ENCODE measurements around the gene TEX54. TPM values are rescaled to one million over a fixed set of nuclear protein-coding genes. Genes with fewer than 3 reads are reported as not detected.
"Not testable (repeated sequence)": the region's sequence is repeated elsewhere in the genome, so short reads cannot be mapped to it uniquely, and the experiment has no call there.

Gene TEX54
- total RNA-seq, 1 experiment from 2014 or later: not detected

DNA sequence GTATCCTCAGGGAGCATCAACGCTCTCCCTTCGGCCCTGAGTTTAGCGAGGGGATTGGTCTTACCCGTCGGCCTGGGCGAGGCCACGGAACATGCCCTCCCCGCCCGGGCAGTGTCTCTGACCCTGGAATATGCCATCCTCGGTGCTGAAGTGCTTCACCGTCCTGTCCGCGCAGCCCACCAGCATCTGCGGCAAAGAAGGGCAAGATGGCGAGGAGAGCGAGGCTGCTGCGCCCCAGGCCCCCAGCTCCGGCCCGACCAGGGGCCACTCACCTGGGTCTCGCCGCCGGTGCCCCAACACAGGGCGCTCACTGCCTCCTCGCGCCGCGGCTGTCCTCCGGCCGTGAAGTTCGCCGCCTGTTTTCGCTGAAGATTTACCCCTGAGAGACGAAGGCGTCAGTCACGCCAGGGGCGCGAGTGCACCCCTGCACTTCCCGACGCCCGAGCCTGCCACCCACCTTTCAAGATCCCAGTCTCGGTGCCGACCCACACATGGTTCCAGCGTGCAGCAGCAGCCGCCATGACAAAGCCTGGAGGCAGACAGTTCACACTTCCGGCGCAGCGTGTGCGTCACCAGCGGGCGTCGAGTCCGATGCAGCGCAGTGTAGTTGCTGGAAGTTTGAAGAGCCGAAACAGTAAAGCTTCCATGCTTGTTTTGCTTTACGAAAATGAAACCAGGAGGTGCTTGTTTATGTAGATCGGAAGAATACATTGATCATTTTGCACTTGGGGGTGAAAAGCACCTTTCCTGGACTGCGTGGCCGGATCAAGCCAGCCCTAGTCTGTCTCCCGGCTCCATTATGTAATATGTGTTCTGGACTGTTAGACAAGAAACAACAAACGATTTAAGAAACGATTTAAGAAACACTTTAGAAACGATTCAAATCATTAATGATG, 6.7 kb upstream of the TEX54 start, which contains the start of gene WDR74:
TSS of gene WDR74 (minus strand) at position 541 of the 896 bp plus-strand sequence. CDS start at position 521, 20 bp downstream.
- DNase-seq: peak; percentile 87
- no TSS peak for BruUV-seq (replicated peaks)
- no peaks in the 10 kb centered on the region for H3K9me3 Mint-ChIP-seq (ENCODE audit: low read depth, unreplicated experiment)
- H3K4me3 Mint-ChIP-seq (ENCODE audit: low read depth, unreplicated experiment): no peak within 1 kb of the TSS
- H3K27ac Mint-ChIP-seq (ENCODE audit: unreplicated experiment): no peak within 1 kb of the TSS
- peaks cover 15% of the 10 kb centered on the region for H3K36me3 Mint-ChIP-seq (ENCODE audit: insufficient read depth, unreplicated experiment)
- no peaks in the 10 kb centered on the region for H3K27me3 Mint-ChIP-seq (ENCODE audit: unreplicated experiment)
- intact Hi-C loops (cut with micrococcal nuclease; ENCODE audit: unreplicated experiment): no loop called here
- TF ChIP-seq, protein P1, sequence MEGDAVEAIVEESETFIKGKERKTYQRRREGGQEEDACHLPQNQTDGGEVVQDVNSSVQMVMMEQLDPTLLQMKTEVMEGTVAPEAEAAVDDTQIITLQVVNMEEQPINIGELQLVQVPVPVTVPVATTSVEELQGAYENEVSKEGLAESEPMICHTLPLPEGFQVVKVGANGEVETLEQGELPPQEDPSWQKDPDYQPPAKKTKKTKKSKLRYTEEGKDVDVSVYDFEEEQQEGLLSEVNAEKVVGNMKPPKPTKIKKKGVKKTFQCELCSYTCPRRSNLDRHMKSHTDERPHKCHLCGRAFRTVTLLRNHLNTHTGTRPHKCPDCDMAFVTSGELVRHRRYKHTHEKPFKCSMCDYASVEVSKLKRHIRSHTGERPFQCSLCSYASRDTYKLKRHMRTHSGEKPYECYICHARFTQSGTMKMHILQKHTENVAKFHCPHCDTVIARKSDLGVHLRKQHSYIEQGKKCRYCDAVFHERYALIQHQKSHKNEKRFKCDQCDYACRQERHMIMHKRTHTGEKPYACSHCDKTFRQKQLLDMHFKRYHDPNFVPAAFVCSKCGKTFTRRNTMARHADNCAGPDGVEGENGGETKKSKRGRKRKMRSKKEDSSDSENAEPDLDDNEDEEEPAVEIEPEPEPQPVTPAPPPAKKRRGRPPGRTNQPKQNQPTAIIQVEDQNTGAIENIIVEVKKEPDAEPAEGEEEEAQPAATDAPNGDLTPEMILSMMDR (IDR thresholded peaks at IDR 0.05; ENCODE audit: unreplicated experiment): no peak
- CTCF ChIA-PET: interaction anchor here (0.7 to 1.0 kb wide), 2 partner anchors 42 to 227 kb away, joined by 3 to 7 read pairs; no protein-coding TSS in a partner anchor
- H3K4me1 Mint-ChIP-seq (ENCODE audit: low read depth, unreplicated experiment): peaks cover 13% of the 10 kb centered on the region

DNA sequence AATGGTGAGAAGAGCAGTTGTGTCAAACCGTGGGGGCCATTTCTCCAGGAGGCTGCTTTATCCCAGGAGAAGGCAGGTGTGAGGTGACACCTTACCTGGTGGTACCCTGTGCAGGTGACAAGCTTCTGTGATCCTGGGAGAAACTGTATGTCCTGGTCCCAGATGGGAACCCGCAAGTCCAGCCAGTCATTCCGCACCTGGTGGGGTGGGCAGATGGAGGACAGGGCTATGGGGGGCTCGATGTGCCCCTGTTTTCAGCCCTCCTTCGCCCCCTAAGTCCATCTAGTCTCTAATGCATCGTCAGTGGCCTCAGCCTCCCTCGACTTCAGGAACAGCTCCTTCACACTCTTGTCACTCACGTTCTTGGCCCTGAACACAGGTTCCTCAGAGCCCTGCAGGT, 2.7 kb upstream of the TEX54 start:
- intact Hi-C loops (cut with micrococcal nuclease; ENCODE audit: unreplicated experiment): no loop called here
- H3K36me3 Mint-ChIP-seq (ENCODE audit: insufficient read depth, unreplicated experiment): peaks cover 54% of the 10 kb centered on the region
- no peak overlapping the region for H3K4me3 Mint-ChIP-seq (ENCODE audit: low read depth, unreplicated experiment)
- DNase-seq: no peak
- peaks cover 23% of the 10 kb centered on the region for H3K4me1 Mint-ChIP-seq (ENCODE audit: low read depth, unreplicated experiment)
- H3K27ac Mint-ChIP-seq (ENCODE audit: unreplicated experiment): no peak overlapping the region
- H3K9me3 Mint-ChIP-seq (ENCODE audit: low read depth, unreplicated experiment): no peaks in the 10 kb centered on the region
- CTCF ChIA-PET: no interaction called here
- H3K27me3 Mint-ChIP-seq (ENCODE audit: unreplicated experiment): no peaks in the 10 kb centered on the region
- no TSS peak for BruUV-seq (replicated peaks)
- TF ChIP-seq, protein P1 (IDR thresholded peaks at IDR 0.05; ENCODE audit: unreplicated experiment): no peak

DNA sequence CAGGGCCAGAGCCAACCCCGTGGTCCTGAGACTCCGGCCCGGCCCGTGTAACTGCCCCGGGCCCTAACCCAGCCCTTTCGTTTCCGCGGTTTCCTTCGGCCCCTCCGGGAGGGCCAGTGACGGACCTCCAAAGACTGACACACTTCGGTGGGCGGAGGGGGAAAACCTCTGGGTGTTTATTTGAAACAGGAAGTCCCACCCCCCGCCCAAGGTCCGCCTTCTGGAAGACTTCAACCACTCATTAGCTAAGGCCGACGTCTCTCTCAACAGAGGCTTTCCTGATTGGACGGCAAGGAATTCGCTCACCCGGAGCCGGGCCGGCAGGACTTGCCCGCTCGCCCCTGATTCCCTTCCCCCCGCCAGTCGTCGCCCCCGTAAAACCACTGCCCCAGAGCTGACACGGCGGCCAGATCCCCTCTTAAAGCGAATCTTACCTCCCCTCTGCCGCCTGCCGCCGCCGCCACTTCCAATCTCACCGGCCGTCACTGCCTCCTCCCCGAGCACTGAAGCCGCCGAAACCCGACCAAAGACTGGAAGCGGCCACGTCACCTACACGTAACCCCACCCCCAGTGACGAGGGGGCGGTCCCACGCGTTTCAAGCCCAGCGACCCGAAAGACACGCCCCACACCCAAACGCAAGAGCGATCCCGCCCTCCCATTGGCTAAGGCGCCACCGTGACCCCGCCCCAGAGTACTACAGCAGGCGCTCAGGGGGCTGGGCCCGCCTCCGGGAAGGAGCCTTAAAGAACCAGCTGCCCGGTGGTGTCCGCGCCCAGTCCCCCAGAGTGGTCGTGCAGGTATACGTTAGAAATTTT, 913 bp downstream of the TEX54 start, which contains the start of gene STX5:
TSS of gene STX5 (minus strand) at position 532 of the 816 bp plus-strand sequence. CDS start 808 bp downstream, outside the sequence.
- TSS peak; percentile 40 for BruUV-seq (replicated peaks)
- Mint-ChIP-seq H3K4me3 (ENCODE audit: low read depth, unreplicated experiment) (peak within 1 kb of the TSS; percentile 85), H3K27ac (ENCODE audit: unreplicated experiment) (peak within 1 kb of the TSS; percentile 92), H3K36me3 (ENCODE audit: insufficient read depth, unreplicated experiment) (peaks cover 71% of the 10 kb centered on the region), H3K4me1 (ENCODE audit: low read depth, unreplicated experiment) (peaks cover 10% of the 10 kb centered on the region), H3K27me3 (ENCODE audit: unreplicated experiment) (no peaks in the 10 kb centered on the region), H3K9me3 (ENCODE audit: low read depth, unreplicated experiment) (no peaks in the 10 kb centered on the region)
- TF ChIP-seq, protein P1 (IDR thresholded peaks at IDR 0.05; ENCODE audit: unreplicated experiment): no peak
- CTCF ChIA-PET: interaction anchor here (0.6 to 1.1 kb wide), 4 partner anchors 45 to 679 kb away, joined by 3 to 7 read pairs (median 3); no protein-coding TSS in a partner anchor
- intact Hi-C loops (cut with micrococcal nuclease; ENCODE audit: unreplicated experiment): no loop called here
- peak; percentile 99 for DNase-seq

DNA sequence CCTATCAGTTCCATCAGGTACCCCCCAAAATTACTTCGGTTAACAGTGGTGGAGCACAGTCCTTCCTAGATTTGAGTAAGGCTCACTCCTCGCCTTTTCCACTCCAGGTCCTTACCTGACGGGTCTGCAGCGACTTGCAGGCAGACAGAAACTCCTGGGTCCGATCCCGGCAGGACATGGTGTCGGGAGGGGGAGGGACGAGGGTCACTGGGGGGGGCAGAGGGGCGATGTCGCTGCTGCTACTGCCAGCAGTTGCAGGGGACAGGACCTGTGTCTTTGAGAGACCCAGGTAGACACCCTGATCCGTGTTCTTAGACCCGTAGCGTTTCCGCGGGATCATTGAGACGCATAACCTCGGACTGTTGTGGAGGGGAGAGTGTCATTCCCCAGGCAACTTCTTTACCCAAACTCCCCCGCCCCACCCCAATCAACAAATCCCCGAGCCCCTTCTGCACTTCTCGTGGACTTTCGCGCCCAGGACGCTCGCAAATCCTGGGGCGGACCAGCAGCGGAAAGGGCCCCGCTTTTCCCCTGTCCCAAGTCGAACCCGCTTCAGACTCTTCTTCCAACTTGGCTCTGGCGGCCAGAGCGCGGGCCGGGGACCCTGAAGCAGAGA, 1.6 kb downstream of the TEX54 start:
- H3K9me3 Mint-ChIP-seq (ENCODE audit: low read depth, unreplicated experiment): no peaks in the 10 kb centered on the region
- no TSS peak for BruUV-seq (replicated peaks)
- no peaks in the 10 kb centered on the region for H3K27me3 Mint-ChIP-seq (ENCODE audit: unreplicated experiment)
- peak overlapping the region; percentile 85 for H3K4me3 Mint-ChIP-seq (ENCODE audit: low read depth, unreplicated experiment)
- H3K27ac Mint-ChIP-seq (ENCODE audit: unreplicated experiment): peak overlapping the region; percentile 92
- TF ChIP-seq, protein P1 (IDR thresholded peaks at IDR 0.05; ENCODE audit: unreplicated experiment): no peak
- H3K4me1 Mint-ChIP-seq (ENCODE audit: low read depth, unreplicated experiment): peaks cover 10% of the 10 kb centered on the region
- intact Hi-C loops (cut with micrococcal nuclease; ENCODE audit: unreplicated experiment): no loop called here
- CTCF ChIA-PET: no interaction called here
- H3K36me3 Mint-ChIP-seq (ENCODE audit: insufficient read depth, unreplicated experiment): peaks cover 78% of the 10 kb centered on the region
- DNase-seq: no peak

DNA sequence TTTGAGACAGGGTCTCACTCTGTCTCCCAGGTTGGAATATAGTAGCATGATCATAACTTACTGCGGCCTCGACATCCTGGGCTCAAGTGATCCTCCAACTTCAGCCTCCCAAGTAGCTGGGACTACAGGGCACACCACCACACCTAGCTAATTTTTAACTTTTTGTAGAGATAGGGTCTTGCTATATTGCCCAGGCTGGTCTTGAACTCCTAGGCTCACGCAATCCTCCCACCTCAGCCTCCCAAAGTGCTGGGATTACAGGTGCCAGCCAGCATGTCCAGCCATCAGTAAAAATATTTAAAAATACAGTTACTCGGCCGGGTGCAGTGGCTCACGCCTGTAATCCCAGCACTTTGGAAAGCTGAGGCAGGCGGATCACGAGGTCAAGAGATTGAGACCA, 4.5 kb downstream of the TEX54 start:
- H3K4me3 Mint-ChIP-seq (ENCODE audit: low read depth, unreplicated experiment); BruUV-seq (replicated peaks); H3K4me1 Mint-ChIP-seq (ENCODE audit: low read depth, unreplicated experiment); H3K27ac Mint-ChIP-seq (ENCODE audit: unreplicated experiment); H3K27me3 Mint-ChIP-seq (ENCODE audit: unreplicated experiment); intact Hi-C loops (cut with micrococcal nuclease; ENCODE audit: unreplicated experiment); DNase-seq; H3K9me3 Mint-ChIP-seq (ENCODE audit: low read depth, unreplicated experiment): not testable (repeated sequence)
- H3K36me3 Mint-ChIP-seq (ENCODE audit: insufficient read depth, unreplicated experiment): peaks cover 81% of the 10 kb centered on the region
- CTCF ChIA-PET: interaction anchor here (0.6 to 1.0 kb wide), 2 partner anchors 12 to 1203 kb away, joined by 3 to 6 read pairs; no protein-coding TSS in a partner anchor

All from Calu3 (cell line).